COR-L47 (cell line): ENCODE data around the gene ZMIZ1.
A peak's percentile ranks its signal among the peaks of the same experiment; 100 is the strongest.

ENCODE experiments used
- DNase-seq: peaks from one replicate; lab custom pipeline; 2025; lab: John Stamatoyannopoulos, UW

Gene ZMIZ1

GRCh38 chr10:79050896-79051555 is 17.7 kb upstream of the ZMIZ1 start:
- no peak for DNase-seq

- DNase-seq, result no peak
Observed at GRCh38 chr10:79051766-79052165, 17.0 kb upstream of the ZMIZ1 start.

- DNase-seq, result peak; percentile 20
Observed at GRCh38 chr10:79052291-79053080, 16.3 kb upstream of the ZMIZ1 start.

GRCh38 chr10:79053081-79053434 is 15.7 kb upstream of the ZMIZ1 start:
- DNase-seq, result no peak

- no peak for DNase-seq
Observed at GRCh38 chr10:79053481-79054202, 15.1 kb upstream of the ZMIZ1 start.

- DNase-seq, result no peak
Observed at GRCh38 chr10:79054203-79055099, 14.3 kb upstream of the ZMIZ1 start.

- DNase-seq, result no peak
Observed at GRCh38 chr10:79055100-79055782, 13.5 kb upstream of the ZMIZ1 start.

GRCh38 chr10:79055892-79056291 is 12.9 kb upstream of the ZMIZ1 start:
- DNase-seq, result no peak

- DNase-seq, result no peak
Observed at GRCh38 chr10:79056361-79056735, 12.4 kb upstream of the ZMIZ1 start.

GRCh38 chr10:79056736-79057391 is 11.9 kb upstream of the ZMIZ1 start:
- no peak for DNase-seq

- no peak for DNase-seq
Observed at GRCh38 chr10:79057481-79058275, 11.1 kb upstream of the ZMIZ1 start.

GRCh38 chr10:79058899-79059841 is 9.6 kb upstream of the ZMIZ1 start:
- DNase-seq, result no peak

- DNase-seq, result no peak
Observed at GRCh38 chr10:79059859-79060379, 8.8 kb upstream of the ZMIZ1 start.

- DNase-seq, result no peak
Observed at GRCh38 chr10:79060641-79061255, 8.0 kb upstream of the ZMIZ1 start.

- DNase-seq, result no peak
Observed at GRCh38 chr10:79061441-79062315, 7.1 kb upstream of the ZMIZ1 start.

- DNase-seq, result no peak
Observed at GRCh38 chr10:79063071-79063491, 5.7 kb upstream of the ZMIZ1 start.
